ENCODE results near the gene UGCG.
"Not testable (repeated sequence)": the region's sequence is repeated elsewhere in the genome, so short reads cannot be mapped to it uniquely, and the experiment has no call there.

The UGCG gene

DNA sequence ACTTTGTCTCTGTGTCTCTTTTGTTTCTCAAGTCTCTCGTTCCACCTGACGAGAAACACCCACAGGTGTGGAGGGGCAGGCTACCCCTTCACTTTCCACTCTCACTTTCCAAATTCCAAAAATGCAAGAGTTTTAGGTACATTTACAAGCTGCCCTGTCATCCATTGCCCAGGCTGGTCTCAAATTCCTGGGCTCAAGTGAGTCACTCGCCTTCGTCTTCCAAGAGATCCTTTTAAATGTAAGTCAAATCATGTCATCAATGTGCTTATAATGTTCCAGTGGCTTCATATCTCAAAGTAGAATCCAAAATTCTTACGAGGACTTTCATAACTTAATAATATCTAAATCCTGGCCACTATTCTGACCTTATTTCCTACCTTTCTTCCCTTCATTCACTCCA, 20.4 kb upstream of the UGCG start:
- no peak overlapping the region for H3K4me3 ChIP-seq (replicated peaks; ENCODE audit: low read depth, low read length)
- no peaks in the 10 kb centered on the region for H3K27me3 ChIP-seq (replicated peaks; ENCODE audit: control insufficient read depth, insufficient read depth, low read length)
- no peak for DNase-seq (ENCODE audit: extremely low read depth, insufficient read length)
- TF ChIP-seq, protein P1, sequence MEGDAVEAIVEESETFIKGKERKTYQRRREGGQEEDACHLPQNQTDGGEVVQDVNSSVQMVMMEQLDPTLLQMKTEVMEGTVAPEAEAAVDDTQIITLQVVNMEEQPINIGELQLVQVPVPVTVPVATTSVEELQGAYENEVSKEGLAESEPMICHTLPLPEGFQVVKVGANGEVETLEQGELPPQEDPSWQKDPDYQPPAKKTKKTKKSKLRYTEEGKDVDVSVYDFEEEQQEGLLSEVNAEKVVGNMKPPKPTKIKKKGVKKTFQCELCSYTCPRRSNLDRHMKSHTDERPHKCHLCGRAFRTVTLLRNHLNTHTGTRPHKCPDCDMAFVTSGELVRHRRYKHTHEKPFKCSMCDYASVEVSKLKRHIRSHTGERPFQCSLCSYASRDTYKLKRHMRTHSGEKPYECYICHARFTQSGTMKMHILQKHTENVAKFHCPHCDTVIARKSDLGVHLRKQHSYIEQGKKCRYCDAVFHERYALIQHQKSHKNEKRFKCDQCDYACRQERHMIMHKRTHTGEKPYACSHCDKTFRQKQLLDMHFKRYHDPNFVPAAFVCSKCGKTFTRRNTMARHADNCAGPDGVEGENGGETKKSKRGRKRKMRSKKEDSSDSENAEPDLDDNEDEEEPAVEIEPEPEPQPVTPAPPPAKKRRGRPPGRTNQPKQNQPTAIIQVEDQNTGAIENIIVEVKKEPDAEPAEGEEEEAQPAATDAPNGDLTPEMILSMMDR (IDR thresholded peaks at IDR 0.05; ENCODE audit: insufficient read depth, low read length, poor library complexity, severe bottlenecking) = no peak
- no peaks in the 10 kb centered on the region for H3K36me3 ChIP-seq (ENCODE audit: control insufficient read depth, insufficient read depth, low read length)

DNA sequence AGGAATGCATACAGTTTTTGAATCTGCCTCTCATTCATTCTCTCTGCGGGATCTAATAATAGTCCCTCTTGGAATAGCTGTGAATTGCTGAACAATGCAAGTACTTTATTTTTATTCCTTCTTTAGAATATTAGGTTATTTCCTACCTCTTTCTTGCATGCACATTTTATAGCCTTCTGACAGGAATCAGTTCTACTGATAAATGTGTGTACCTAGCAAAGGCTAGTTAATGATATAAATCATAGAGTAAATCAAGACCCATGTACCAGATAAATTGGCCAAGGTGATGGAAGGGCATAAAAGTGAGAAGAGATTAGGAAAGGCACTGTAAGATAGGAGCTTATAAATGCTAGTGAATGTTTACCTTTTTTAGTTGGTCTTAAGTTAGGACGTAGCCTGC, 19.2 kb upstream of the UGCG start:
- DNase-seq (ENCODE audit: extremely low read depth, insufficient read length) = no peak
- Histone ChIP-seq H3K4me3 (replicated peaks; ENCODE audit: low read depth, low read length) (no peak overlapping the region), H3K36me3 (ENCODE audit: control insufficient read depth, insufficient read depth, low read length) (no peaks in the 10 kb centered on the region), H3K27me3 (replicated peaks; ENCODE audit: control insufficient read depth, insufficient read depth, low read length) (no peaks in the 10 kb centered on the region)
- TF ChIP-seq, protein P1 (IDR thresholded peaks at IDR 0.05; ENCODE audit: insufficient read depth, low read length, poor library complexity, severe bottlenecking) = no peak

DNA sequence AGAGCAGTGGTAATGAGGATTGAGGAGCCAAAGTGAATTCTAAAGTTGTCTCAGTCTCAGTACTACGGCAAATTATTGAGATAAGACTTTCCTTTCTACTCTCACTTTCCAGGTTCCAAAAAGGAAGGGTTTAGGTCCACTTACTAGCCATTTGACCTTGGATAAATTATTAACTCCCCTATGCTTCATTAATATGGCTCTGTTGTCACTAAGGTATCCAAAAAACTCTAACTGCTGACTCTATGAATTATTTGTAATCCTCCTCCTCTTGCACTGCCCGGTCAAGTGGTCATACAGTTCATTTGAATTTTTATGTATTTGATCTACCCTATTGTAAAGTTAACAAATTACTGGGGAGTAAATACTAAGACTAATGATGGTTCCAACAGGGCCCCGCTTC, 17.7 kb upstream of the UGCG start:
- Histone ChIP-seq H3K27me3 (replicated peaks; ENCODE audit: control insufficient read depth, insufficient read depth, low read length) (no peaks in the 10 kb centered on the region), H3K4me3 (replicated peaks; ENCODE audit: low read depth, low read length) (no peak overlapping the region), H3K36me3 (ENCODE audit: control insufficient read depth, insufficient read depth, low read length) (no peaks in the 10 kb centered on the region)
- TF ChIP-seq, protein P1 (IDR thresholded peaks at IDR 0.05; ENCODE audit: insufficient read depth, low read length, poor library complexity, severe bottlenecking) = no peak
- DNase-seq (ENCODE audit: extremely low read depth, insufficient read length) = no peak

DNA sequence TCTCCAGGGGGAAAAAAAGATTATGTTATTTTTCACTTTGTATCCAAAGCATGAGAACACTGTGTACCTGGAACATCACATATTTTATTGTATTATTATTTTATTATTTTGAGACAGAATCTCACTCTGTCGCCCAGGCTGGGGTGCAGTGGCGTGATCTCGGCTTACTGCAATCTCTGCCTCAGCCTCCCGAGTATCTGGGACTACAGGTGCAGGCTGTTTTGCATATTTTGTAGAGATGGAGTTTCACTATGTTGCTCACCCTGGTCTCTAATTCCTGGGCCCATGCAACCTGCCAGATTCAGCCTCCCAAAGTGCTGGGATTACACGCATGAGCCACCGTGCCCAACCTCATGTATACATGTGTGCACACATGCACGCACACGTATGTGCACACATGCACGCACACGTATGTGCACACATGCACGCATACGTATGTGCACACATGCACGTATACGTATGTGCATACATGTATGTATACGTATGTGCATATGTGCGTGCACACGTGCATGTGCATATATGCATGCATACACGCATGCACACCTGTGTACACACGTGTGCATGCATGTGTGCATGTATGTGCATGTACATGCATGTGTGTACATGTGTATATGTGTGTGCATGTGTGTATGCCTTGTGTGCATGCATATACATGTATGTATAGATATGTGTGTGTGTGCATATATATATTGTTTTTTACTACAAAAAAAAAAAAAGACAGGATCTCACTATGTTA, 9.5 kb upstream of the UGCG start:
- DNase-seq (ENCODE audit: extremely low read depth, insufficient read length) = no peak
- Histone ChIP-seq H3K36me3 (ENCODE audit: control insufficient read depth, insufficient read depth, low read length) (no peaks in the 10 kb centered on the region), H3K4me3 (replicated peaks; ENCODE audit: low read depth, low read length) (no peak overlapping the region), H3K27me3 (replicated peaks; ENCODE audit: control insufficient read depth, insufficient read depth, low read length) (no peaks in the 10 kb centered on the region)
- TF ChIP-seq, protein P1 (IDR thresholded peaks at IDR 0.05; ENCODE audit: insufficient read depth, low read length, poor library complexity, severe bottlenecking) = no peak

DNA sequence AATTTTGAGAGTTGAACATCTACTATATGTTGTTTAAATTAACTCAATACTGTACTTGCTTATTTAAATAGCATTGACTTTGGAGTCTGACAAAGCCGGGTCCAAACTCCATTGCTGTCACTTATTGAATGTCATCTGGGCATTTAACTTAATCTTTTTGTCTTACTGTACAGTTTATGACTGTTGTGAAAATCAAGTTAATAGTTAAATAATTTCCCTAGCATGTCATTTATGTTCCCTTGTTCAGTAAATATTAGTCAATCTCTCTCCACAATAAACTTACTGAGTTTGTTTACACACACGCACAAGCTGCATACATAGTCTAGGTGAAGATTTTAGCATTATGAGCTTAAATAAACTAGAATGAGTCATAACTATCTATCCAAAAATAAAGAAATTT, 6.3 kb upstream of the UGCG start:
- no peak overlapping the region for H3K4me3 ChIP-seq (replicated peaks; ENCODE audit: low read depth, low read length)
- TF ChIP-seq, protein P1 (IDR thresholded peaks at IDR 0.05; ENCODE audit: insufficient read depth, low read length, poor library complexity, severe bottlenecking) = no peak
- no peak for DNase-seq (ENCODE audit: extremely low read depth, insufficient read length)
- H3K36me3 ChIP-seq (ENCODE audit: control insufficient read depth, insufficient read depth, low read length) = no peaks in the 10 kb centered on the region
- H3K27me3 ChIP-seq (replicated peaks; ENCODE audit: control insufficient read depth, insufficient read depth, low read length) = no peaks in the 10 kb centered on the region

DNA sequence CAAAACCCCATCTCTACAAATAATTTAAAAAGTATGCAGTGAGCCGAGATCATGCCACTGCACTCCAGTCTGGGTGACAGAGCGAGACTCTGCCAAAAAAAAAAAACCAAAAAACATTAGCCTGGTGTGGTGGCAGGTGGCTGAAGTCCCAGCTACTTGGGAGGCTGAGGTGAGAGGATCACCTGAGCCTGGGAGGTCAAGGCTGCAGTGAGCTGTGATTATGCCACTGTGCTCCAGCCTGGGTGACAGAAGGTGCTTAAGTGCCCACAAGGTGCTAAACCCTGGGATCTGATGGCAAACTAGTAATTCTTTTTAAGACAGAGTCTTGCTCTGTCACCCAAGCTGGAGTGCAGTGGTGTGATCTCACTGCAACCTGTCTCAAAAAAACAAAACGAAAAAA, 5.7 kb upstream of the UGCG start:
- DNase-seq (ENCODE audit: extremely low read depth, insufficient read length); H3K4me3 ChIP-seq (replicated peaks; ENCODE audit: low read depth, low read length); H3K36me3 ChIP-seq (ENCODE audit: control insufficient read depth, insufficient read depth, low read length); H3K27me3 ChIP-seq (replicated peaks; ENCODE audit: control insufficient read depth, insufficient read depth, low read length): not testable (repeated sequence)
